ENCODE results near the gene ZCCHC17.
A peak's percentile ranks its signal among the peaks of the same experiment; 100 is the strongest.
"Not testable (repeated sequence)": the region's sequence is repeated elsewhere in the genome, so short reads cannot be mapped to it uniquely, and the experiment has no call there.

ZCCHC17 gene

GRCh38 chr1:31296486-31297276, at the start of gene ZCCHC17, which contains the start of gene SNRNP40:
ZCCHC17 (plus strand) TSS chr1:31297032; CDS start chr1:31310099, 13,067 bp downstream.
SNRNP40 (minus strand) TSS chr1:31296788; CDS start chr1:31296751, 37 bp downstream.
- DNase-seq (ENCODE audit: low read depth in 2 of 2) = peak; percentile 93

GRCh38 chr1:31248276-31248675, 48.6 kb upstream of the ZCCHC17 start:
- no peak for DNase-seq (ENCODE audit: low read depth in 2 of 2)

GRCh38 chr1:31249854-31250253, 47.0 kb upstream of the ZCCHC17 start:
- DNase-seq (ENCODE audit: low read depth in 2 of 2) = no peak

- DNase-seq (ENCODE audit: low read depth in 2 of 2) = no peak
These were observed 39.6 kb upstream of the ZCCHC17 start for GRCh38 chr1:31257213-31257612.

GRCh38 chr1:31258581-31258980, 38.3 kb upstream of the ZCCHC17 start:
- DNase-seq (ENCODE audit: low read depth in 2 of 2) = no peak

- DNase-seq (ENCODE audit: low read depth in 2 of 2) = no peak
These were observed 37.1 kb upstream of the ZCCHC17 start for GRCh38 chr1:31259746-31260145.

- no peak for DNase-seq (ENCODE audit: low read depth in 2 of 2)
These were observed 34.9 kb upstream of the ZCCHC17 start for GRCh38 chr1:31261916-31262315.

- DNase-seq (ENCODE audit: low read depth in 2 of 2) = not testable (repeated sequence)
These were observed 34.4 kb upstream of the ZCCHC17 start for GRCh38 chr1:31262393-31262792.

GRCh38 chr1:31263408-31263807, 33.4 kb upstream of the ZCCHC17 start:
- no peak for DNase-seq (ENCODE audit: low read depth in 2 of 2)

GRCh38 chr1:31264790-31265386, 31.9 kb upstream of the ZCCHC17 start:
- no peak for DNase-seq (ENCODE audit: low read depth in 2 of 2)

- DNase-seq (ENCODE audit: low read depth in 2 of 2) = no peak
These were observed 30.3 kb upstream of the ZCCHC17 start for GRCh38 chr1:31266547-31266946.

GRCh38 chr1:31272369-31272768, 24.5 kb upstream of the ZCCHC17 start:
- no peak for DNase-seq (ENCODE audit: low read depth in 2 of 2)

- no peak for DNase-seq (ENCODE audit: low read depth in 2 of 2)
These were observed 23.2 kb upstream of the ZCCHC17 start for GRCh38 chr1:31273619-31274018.

GRCh38 chr1:31282426-31282825, 14.4 kb upstream of the ZCCHC17 start:
- DNase-seq (ENCODE audit: low read depth in 2 of 2) = not testable (repeated sequence)

- DNase-seq (ENCODE audit: low read depth in 2 of 2) = not testable (repeated sequence)
These were observed 9.0 kb upstream of the ZCCHC17 start for GRCh38 chr1:31287791-31288190.

- DNase-seq (ENCODE audit: low read depth in 2 of 2) = no peak
These were observed 7.8 kb upstream of the ZCCHC17 start for GRCh38 chr1:31289021-31289420.

- peak in 1 of 2 donors; percentile 9 for DNase-seq (ENCODE audit: low read depth in 2 of 2)
These were observed 852 bp upstream of the ZCCHC17 start for GRCh38 chr1:31295874-31296485.

- DNase-seq (ENCODE audit: low read depth in 2 of 2) = no peak
These were observed 730 bp downstream of the ZCCHC17 start for GRCh38 chr1:31297277-31298247.

GRCh38 chr1:31299365-31299764, 2.5 kb downstream of the ZCCHC17 start:
- no peak for DNase-seq (ENCODE audit: low read depth in 2 of 2)

GRCh38 chr1:31300193-31300592, 3.4 kb downstream of the ZCCHC17 start:
- no peak for DNase-seq (ENCODE audit: low read depth in 2 of 2)

- no peak for DNase-seq (ENCODE audit: low read depth in 2 of 2)
These were observed 6.0 kb downstream of the ZCCHC17 start for GRCh38 chr1:31302709-31303441.

Measured in stimulated activated CD8-positive, alpha-beta memory T cell treated with anti-CD3 and anti-CD28 coated beads, Interleukin-7, amount 100 ng/mL, for 4 hours (primary cell).